HepG2 (cell line): ENCODE data around the gene GATAD2B. TPM values are rescaled to one million over a fixed set of nuclear protein-coding genes. Genes with fewer than 3 reads are reported as not detected.
A peak's percentile ranks its signal among the peaks of the same experiment; 100 is the strongest.

Experiments
- ATM ChIP-seq: fragments of 450-650 bp; IDR thresholded peaks from 2 replicates; pipeline ENCODE4 v1.7.1; 2017; ENCODE audit warnings: mild to moderate bottlenecking, borderline replicate concordance
- BORCS8-MEF2B ChIP-seq: sonication (generic); formaldehyde crosslinking; IDR thresholded peaks from 2 replicates; pipeline ENCODE4 v1.8.0; 2022; ENCODE audit warnings: mild to moderate bottlenecking, missing genetic modification reagents
- FOXO1 ChIP-seq: sonication (generic); formaldehyde crosslinking; IDR thresholded peaks from 2 replicates; pipeline ENCODE4 v1.4.0; 2020; ENCODE audit warnings: missing genetic modification reagents
- GTF3A ChIP-seq: sonication (generic); formaldehyde crosslinking; conservative IDR thresholded peaks from 2 replicates; pipeline ENCODE4 v1.4.0; 2020; ENCODE audit warnings: mild to moderate bottlenecking, missing genetic modification reagents
- IKZF4 ChIP-seq: sonication (generic); formaldehyde crosslinking; IDR thresholded peaks from 2 replicates; pipeline ENCODE4 v1.5.1; 2020; ENCODE audit warnings: borderline replicate concordance, mild to moderate bottlenecking, low read depth, missing genetic modification reagents; ENCODE audit errors: not compliant biosample characterization
- JUN ChIP-seq: sonication (generic); formaldehyde crosslinking; IDR thresholded peaks from 2 replicates; pipeline ENCODE4 v1.4.0; 2020; ENCODE audit warnings: mild to moderate bottlenecking, missing genetic modification reagents
- KAT2B ChIP-seq: fragments of 150-350 bp; IDR thresholded peaks from 2 replicates; pipeline ENCODE4 v1.6.1; 2014; ENCODE audit warnings: low read depth, low read length, borderline replicate concordance
- KLF13 ChIP-seq: sonication (generic); formaldehyde crosslinking; IDR thresholded peaks from 2 replicates; pipeline ENCODE4 v1.4.0; 2020; ENCODE audit warnings: mild to moderate bottlenecking, missing genetic modification reagents
- MBD4 ChIP-seq: IDR thresholded peaks from 2 replicates; pipeline ENCODE4 v1.6.1; 2012; ENCODE audit warnings: low read length, inconsistent platforms, borderline replicate concordance
- MYNN ChIP-seq: sonication (generic); formaldehyde crosslinking; IDR thresholded peaks from 2 replicates; pipeline ENCODE4 v1.4.0; 2020; ENCODE audit warnings: mild to moderate bottlenecking, low read depth, missing genetic modification reagents
- NR2F2 ChIP-seq: IDR thresholded peaks from 2 replicates; pipeline ENCODE4 v1.6.1; 2012; ENCODE audit warnings: low read depth, inconsistent platforms, borderline replicate concordance
- PHB2 ChIP-seq: fragments of 450-650 bp; IDR thresholded peaks from 2 replicates; pipeline ENCODE4 v1.6.1; 2018; ENCODE audit not compliant: partially characterized antibody
- PPARG ChIP-seq: conservative IDR thresholded peaks from 2 replicates; pipeline ENCODE4 v1.6.1; 2016; ENCODE audit warnings: missing biosample characterization, missing genetic modification reagents
- SAFB2 ChIP-seq: sonication (generic); formaldehyde crosslinking; IDR thresholded peaks from 2 replicates; pipeline ENCODE4 v1.5.1; 2020; ENCODE audit warnings: missing genetic modification reagents, low read depth, mild to moderate bottlenecking, borderline replicate concordance
- TCF7L2 ChIP-seq: IDR thresholded peaks from 2 replicates; pipeline ENCODE4 v1.6.1; 2011; ENCODE audit warnings: mild to moderate bottlenecking, low read depth, low read length, moderate library complexity
- ZNF234 ChIP-seq: sonication (generic); formaldehyde crosslinking; conservative IDR thresholded peaks from 2 replicates; pipeline ENCODE4 v1.5.1; 2020; ENCODE audit warnings: mild to moderate bottlenecking, missing genetic modification reagents
- ZNF253 ChIP-seq: sonication (generic); formaldehyde crosslinking; IDR thresholded peaks from 2 replicates; pipeline ENCODE4 v1.8.0; 2022; ENCODE audit warnings: mild to moderate bottlenecking, missing genetic modification reagents, borderline replicate concordance
- ZNF282 ChIP-seq: fragments of 450-650 bp; IDR thresholded peaks from 2 replicates; pipeline ENCODE4 v1.6.1; 2018; ENCODE audit not compliant: partially characterized antibody
- ZNF326 ChIP-seq: sonication (generic); formaldehyde crosslinking; IDR thresholded peaks from 2 replicates; pipeline ENCODE4 v1.4.0; 2020; ENCODE audit warnings: missing genetic modification reagents, borderline replicate concordance
- ZNF337 ChIP-seq: sonication (generic); formaldehyde crosslinking; IDR thresholded peaks from 2 replicates; pipeline ENCODE4 v1.5.1; 2020; ENCODE audit warnings: missing genetic modification reagents, low read depth, mild to moderate bottlenecking, borderline replicate concordance
- ZNF343 ChIP-seq: sonication (generic); formaldehyde crosslinking; IDR thresholded peaks from 2 replicates; pipeline ENCODE4 v1.4.0; 2020; ENCODE audit warnings: mild to moderate bottlenecking, missing genetic modification reagents
- ZNF430 ChIP-seq: sonication (generic); formaldehyde crosslinking; IDR thresholded peaks from 2 replicates; pipeline ENCODE4 v1.9.0; 2021; ENCODE audit warnings: mild to moderate bottlenecking, missing genetic modification reagents
- ZNF569 ChIP-seq: sonication (generic); formaldehyde crosslinking; IDR thresholded peaks from 2 replicates; pipeline ENCODE4 v1.5.0; 2020; ENCODE audit warnings: mild to moderate bottlenecking, missing genetic modification reagents, moderate library complexity, borderline replicate concordance
- ZSCAN22 ChIP-seq: sonication (generic); formaldehyde crosslinking; IDR thresholded peaks from 2 replicates; pipeline ENCODE4 v1.4.0; 2020; ENCODE audit warnings: mild to moderate bottlenecking, missing genetic modification reagents
- ZSCAN29 ChIP-seq: sonication (generic); formaldehyde crosslinking; conservative IDR thresholded peaks from 2 replicates; pipeline ENCODE4 v1.4.0; 2020; ENCODE audit warnings: mild to moderate bottlenecking, missing genetic modification reagents
- polyA plus RNA-seq, 8 experiments: library from polyadenylated mRNA; depleted of rRNA in 3 of 8; stranded (reverse) in 7 of 8; unstranded in 1 of 8; fragments of >200 nt; fragmentation: Illumina TruSeq in 4 of 8; extraction: Trizol in 4 of 8; gene quantifications; 2 replicates each; pipeline versions ENCODE4 v1.2.1 to v1.2.3, GENCODE V29; 2011 to 2016; ENCODE audit warnings: low read depth in 4 of 8, missing spikeins in 1 of 8, mixed read lengths in 1 of 8; ENCODE audit not compliant: insufficient read depth in 1 of 8
- total RNA-seq, 5 experiments: library from RNA; depleted of rRNA; stranded (reverse); fragments of >200 nt; fragmentation: Illumina TruSeq; extraction: Trizol; gene quantifications; 2 replicates each; pipeline ENCODE4 v1.2.3, GENCODE V29; 2016; ENCODE audit warnings: low read depth in 1 of 5
- TF ChIP-seq, protein P1 (sequence below): sonication (generic); formaldehyde crosslinking; IDR thresholded peaks from 2 replicates; pipeline ENCODE4 v1.5.1; 2020; ENCODE audit warnings: mild to moderate bottlenecking, missing genetic modification reagents
- TF ChIP-seq, protein P2 (sequence below): sonication (generic); formaldehyde crosslinking; IDR thresholded peaks from 2 replicates; pipeline ENCODE4 v1.4.0; 2020; ENCODE audit warnings: mild to moderate bottlenecking, missing genetic modification reagents
- TF ChIP-seq, protein P3 (sequence below): fragments of 450-650 bp; IDR thresholded peaks from 2 replicates; pipeline ENCODE4 v1.6.1; 2017; ENCODE audit warnings: mild to moderate bottlenecking

GATAD2B gene
- total and polyA plus RNA-seq, 2 of the 13 experiments (the other 11 are each of a cell fraction or from before 2014, with no cell fraction given) = 3.2 to 5.2 TPM

DNA sequence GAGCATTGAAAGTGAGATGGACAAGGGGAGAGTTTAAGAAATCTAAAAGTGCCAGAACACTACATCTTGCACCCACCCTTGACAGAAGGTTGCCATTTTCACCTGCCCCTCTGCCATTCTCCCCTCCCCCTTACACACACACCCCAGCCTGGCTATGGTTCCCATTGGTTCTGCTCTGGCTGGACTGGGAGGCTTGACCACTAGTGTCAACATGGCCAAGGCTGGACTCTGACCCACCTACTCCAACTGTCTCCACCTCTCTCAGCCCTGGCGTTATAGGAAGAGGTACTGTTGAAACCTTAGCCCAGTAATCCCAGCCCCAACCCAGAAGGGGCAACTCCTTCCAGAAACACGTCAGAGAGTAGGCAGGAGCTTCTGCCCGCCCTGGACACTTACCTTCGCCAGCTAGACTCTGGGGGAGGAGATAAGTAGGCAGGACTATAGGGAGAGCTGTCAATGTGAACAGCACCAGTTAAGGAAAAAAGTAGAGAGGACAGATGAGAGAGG is 31.1 kb upstream of the GATAD2B start (continued):
- TF ChIP-seq, protein P1, sequence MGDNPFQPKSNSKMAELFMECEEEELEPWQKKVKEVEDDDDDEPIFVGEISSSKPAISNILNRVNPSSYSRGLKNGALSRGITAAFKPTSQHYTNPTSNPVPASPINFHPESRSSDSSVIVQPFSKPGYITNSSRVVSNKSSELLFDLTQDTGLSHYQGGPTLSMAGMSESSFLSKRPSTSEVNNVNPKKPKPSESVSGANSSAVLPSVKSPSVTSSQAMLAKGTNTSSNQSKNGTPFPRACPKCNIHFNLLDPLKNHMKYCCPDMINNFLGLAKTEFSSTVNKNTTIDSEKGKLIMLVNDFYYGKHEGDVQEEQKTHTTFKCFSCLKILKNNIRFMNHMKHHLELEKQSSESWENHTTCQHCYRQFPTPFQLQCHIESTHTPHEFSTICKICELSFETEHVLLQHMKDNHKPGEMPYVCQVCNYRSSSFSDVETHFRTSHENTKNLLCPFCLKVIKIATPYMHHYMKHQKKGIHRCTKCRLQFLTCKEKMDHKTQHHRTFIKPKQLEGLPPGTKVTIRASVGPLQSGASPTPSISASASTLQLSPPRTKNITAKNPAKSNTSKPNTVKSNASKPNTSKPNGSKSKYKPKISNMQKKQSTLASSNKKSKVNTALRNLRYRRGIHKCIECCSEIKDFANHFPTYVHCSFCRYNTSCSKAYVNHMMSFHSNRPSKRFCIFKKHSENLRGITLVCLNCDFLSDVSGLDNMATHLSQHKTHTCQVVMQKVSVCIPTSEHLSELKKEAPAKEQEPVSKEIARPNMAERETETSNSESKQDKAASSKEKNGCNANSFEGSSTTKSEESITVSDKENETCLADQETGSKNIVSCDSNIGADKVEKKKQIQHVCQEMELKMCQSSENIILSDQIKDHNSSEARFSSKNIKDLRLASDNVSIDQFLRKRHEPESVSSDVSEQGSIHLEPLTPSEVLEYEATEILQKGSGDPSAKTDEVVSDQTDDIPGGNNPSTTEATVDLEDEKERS (CRISPR knock-in tag) = no peak
- no peak for TF ChIP-seq NR2F2
- no peak for TF ChIP-seq MBD4
- TF ChIP-seq KLF13 (CRISPR knock-in tag) = no peak
- no peak for TF ChIP-seq ZNF569 (CRISPR knock-in tag)
- TF ChIP-seq PHB2 = no peak
- no peak for TF ChIP-seq BORCS8-MEF2B (CRISPR knock-in tag)
- TF ChIP-seq KAT2B = no peak
- TF ChIP-seq ZNF430 (CRISPR knock-in tag) = no peak
- no peak for TF ChIP-seq ZSCAN29
- no peak for TF ChIP-seq ZNF253 (CRISPR knock-in tag)
- TF ChIP-seq TCF7L2 = no peak
- no peak for TF ChIP-seq IKZF4 (CRISPR knock-in tag)
- TF ChIP-seq JUN (CRISPR knock-in tag) = no peak
- no peak for TF ChIP-seq MYNN (CRISPR knock-in tag)
- no peak for TF ChIP-seq ATM
- TF ChIP-seq ZNF343 (CRISPR knock-in tag) = no peak
- TF ChIP-seq GTF3A (CRISPR knock-in tag) = no peak
- TF ChIP-seq PPARG (CRISPR knock-in tag) = no peak
- TF ChIP-seq, protein P2, sequence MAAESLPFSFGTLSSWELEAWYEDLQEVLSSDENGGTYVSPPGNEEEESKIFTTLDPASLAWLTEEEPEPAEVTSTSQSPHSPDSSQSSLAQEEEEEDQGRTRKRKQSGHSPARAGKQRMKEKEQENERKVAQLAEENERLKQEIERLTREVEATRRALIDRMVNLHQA (CRISPR knock-in tag) = no peak
- TF ChIP-seq ZNF282 = no peak
- no peak for TF ChIP-seq ZNF234
- peak; percentile 64 for TF ChIP-seq FOXO1 (CRISPR knock-in tag)
- TF ChIP-seq ZSCAN22 (CRISPR knock-in tag) = no peak
- TF ChIP-seq, protein P3, sequence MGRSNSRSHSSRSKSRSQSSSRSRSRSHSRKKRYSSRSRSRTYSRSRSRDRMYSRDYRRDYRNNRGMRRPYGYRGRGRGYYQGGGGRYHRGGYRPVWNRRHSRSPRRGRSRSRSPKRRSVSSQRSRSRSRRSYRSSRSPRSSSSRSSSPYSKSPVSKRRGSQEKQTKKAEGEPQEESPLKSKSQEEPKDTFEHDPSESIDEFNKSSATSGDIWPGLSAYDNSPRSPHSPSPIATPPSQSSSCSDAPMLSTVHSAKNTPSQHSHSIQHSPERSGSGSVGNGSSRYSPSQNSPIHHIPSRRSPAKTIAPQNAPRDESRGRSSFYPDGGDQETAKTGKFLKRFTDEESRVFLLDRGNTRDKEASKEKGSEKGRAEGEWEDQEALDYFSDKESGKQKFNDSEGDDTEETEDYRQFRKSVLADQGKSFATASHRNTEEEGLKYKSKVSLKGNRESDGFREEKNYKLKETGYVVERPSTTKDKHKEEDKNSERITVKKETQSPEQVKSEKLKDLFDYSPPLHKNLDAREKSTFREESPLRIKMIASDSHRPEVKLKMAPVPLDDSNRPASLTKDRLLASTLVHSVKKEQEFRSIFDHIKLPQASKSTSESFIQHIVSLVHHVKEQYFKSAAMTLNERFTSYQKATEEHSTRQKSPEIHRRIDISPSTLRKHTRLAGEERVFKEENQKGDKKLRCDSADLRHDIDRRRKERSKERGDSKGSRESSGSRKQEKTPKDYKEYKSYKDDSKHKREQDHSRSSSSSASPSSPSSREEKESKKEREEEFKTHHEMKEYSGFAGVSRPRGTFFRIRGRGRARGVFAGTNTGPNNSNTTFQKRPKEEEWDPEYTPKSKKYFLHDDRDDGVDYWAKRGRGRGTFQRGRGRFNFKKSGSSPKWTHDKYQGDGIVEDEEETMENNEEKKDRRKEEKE = no peak
- no peak for TF ChIP-seq SAFB2 (CRISPR knock-in tag)
- TF ChIP-seq ZNF337 (CRISPR knock-in tag) = no peak
- TF ChIP-seq ZNF326 (CRISPR knock-in tag) = no peak
